Measurements from ENCODE around the gene AP3D1.
"Not testable (repeated sequence)": the region's sequence is repeated elsewhere in the genome, so short reads cannot be mapped to it uniquely, and the experiment has no call there.

The AP3D1 gene

GRCh38 chr19:2149980-2150793 is 1.2 kb downstream of the AP3D1 start:
- no peak for DNase-seq

GRCh38 chr19:2148482-2149135 is 2.8 kb downstream of the AP3D1 start:
- peak; percentile 65 for DNase-seq

GRCh38 chr19:2145831-2146241 is 5.5 kb downstream of the AP3D1 start:
- no peak for DNase-seq

GRCh38 chr19:2144190-2144589 is 7.2 kb downstream of the AP3D1 start:
- DNase-seq = no peak

GRCh38 chr19:2142173-2142829 is 9.1 kb downstream of the AP3D1 start:
- DNase-seq = no peak

- DNase-seq = no peak
Observed at GRCh38 chr19:2140138-2140569, 11.2 kb downstream of the AP3D1 start.

GRCh38 chr19:2139385-2140137 is 11.8 kb downstream of the AP3D1 start:
- no peak for DNase-seq

GRCh38 chr19:2138061-2138728 is 13.2 kb downstream of the AP3D1 start:
- no peak for DNase-seq

- DNase-seq = no peak
Observed at GRCh38 chr19:2136796-2137195, 14.6 kb downstream of the AP3D1 start.

GRCh38 chr19:2135474-2136402 is 15.6 kb downstream of the AP3D1 start:
- DNase-seq = no peak

GRCh38 chr19:2132731-2133490 is 18.5 kb downstream of the AP3D1 start:
- no peak for DNase-seq

GRCh38 chr19:2132191-2132590 is 19.2 kb downstream of the AP3D1 start:
- no peak for DNase-seq

GRCh38 chr19:2131012-2131975 is 20.1 kb downstream of the AP3D1 start:
- not testable (repeated sequence) for DNase-seq

- no peak for DNase-seq
Observed at GRCh38 chr19:2129892-2130770, 21.2 kb downstream of the AP3D1 start.

GRCh38 chr19:2129486-2129885 is 21.9 kb downstream of the AP3D1 start:
- no peak for DNase-seq

- no peak for DNase-seq
Observed at GRCh38 chr19:2129022-2129421, 22.3 kb downstream of the AP3D1 start.

GRCh38 chr19:2128252-2128651 is 23.1 kb downstream of the AP3D1 start:
- not testable (repeated sequence) for DNase-seq

GRCh38 chr19:2127758-2128157 is 23.6 kb downstream of the AP3D1 start:
- DNase-seq = no peak
